Stimulated activated CD4-positive, alpha-beta T cell treated with anti-CD3 and anti-CD28 coated beads, Interleukin-4, amount 100 ng/mL, for 4 hours (primary cell): ENCODE results near the gene DNAJC1.

Source experiments
- DNase-seq, 2 experiments: peaks; one replicate each; pipeline ENCODE4 v3.0.0-alpha.2; 2020

DNAJC1 gene

DNA sequence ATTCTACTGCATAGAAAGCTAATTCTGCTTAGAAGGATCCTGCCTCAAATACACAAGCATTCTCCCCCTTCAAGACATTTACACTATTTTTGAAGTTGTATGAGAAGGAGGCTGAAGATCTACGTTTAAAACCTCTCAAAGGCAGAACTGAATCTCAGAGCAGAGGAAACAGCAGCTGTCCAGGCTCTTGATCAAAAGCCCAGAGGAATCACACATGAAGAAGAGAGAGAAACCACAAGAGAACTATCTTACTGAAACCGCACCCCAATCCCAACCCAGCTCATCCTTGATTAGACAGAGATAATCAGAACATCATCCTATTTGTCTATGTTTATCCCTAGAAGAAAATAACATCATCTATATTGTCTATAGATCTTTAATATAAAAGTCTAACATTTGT, 2.2 kb upstream of the DNAJC1 start:
- no peak for DNase-seq

DNA sequence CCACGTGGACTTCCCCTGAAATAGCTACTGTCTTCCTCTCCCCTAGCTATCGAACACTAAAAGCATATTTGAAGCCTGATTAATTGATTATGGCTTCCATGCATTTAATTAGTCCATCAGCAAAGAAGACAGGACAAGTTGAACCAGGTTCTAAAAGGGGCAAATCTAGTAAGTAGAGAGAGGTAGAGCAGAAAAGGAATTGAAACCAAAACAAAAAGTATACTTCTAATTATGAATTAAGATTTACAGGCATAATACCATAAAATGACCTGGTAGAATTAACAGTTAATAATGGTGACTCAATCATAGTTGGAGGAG, 393 bp upstream of the DNAJC1 start:
- DNase-seq: no peak

DNA sequence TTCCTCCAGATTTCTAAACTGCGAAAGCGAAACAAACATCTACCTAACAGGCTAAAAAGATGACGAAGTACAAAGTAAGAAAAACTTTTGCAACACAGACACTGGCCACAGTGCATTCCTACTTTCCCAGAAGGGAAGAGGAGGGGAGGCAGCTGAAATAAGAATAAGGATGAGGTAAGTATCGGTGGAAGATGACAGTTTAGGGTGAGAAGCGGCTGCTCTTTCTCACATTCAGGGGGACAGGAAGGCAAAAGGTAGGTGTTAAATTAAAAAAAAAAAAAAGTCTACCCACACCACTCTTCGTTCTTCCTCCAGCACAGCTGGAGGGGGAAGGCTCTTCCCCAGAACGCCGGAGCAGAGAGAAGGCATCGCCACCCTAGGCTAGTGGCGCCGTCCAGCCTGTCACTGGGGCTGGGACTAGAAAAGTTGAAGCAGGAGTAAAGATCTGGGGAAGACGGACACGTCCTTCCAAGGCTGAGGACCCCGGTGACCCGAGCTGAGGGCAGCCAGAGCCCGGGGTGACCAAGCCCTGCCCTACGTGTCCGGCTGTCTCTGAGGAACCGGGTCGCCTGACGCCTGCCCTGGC, 846 bp downstream of the DNAJC1 start:
- peak in 1 of 2 experiments; percentile 12 for DNase-seq

DNA sequence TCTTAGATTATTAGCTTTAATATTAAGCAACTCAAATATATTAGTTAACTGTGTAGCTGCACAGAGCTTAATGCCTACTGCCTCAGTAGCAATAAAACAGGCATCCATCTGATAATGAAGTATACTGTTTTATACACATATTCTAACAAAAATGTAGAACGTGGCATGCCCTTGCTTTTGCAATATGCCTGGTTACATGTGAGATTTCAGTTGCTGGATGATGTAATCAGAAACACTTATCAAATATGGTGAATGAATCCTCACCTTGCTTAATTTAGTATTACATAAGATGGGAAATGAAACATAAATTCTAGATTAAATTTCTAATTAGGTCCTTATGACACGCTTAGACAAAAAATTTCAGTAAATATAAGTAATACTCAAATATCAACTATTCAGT, 8.0 kb downstream of the DNAJC1 start:
- no peak for DNase-seq

DNA sequence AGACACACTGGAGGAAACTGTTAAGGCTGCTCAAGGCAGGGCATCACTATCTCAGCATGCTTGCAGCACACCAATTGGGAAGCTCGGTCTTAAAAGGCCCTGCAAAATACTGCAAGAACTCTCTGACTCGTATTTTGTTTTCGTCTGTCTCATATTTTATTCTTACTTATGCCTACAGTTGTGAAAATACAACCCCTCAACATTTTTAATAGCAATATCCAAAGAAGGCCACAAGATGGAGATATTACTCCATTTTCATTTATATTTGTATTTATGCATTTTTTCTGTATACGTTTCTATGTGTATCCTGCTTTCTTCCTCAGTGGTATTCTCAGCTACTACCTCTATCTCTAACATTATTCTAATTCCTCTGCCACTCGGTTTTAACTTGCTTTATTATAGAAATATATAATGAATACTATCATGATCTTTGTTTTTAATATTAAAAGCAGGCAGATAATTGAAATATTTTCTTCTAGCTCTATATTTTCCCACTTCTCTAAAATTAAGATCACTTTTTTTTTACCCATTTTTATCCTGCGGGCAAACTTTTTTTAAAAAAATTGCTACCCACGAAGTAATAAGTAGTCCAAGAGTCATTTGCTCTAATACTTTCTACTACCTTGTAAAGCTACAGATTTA, 10.0 kb downstream of the DNAJC1 start:
- no peak for DNase-seq

DNA sequence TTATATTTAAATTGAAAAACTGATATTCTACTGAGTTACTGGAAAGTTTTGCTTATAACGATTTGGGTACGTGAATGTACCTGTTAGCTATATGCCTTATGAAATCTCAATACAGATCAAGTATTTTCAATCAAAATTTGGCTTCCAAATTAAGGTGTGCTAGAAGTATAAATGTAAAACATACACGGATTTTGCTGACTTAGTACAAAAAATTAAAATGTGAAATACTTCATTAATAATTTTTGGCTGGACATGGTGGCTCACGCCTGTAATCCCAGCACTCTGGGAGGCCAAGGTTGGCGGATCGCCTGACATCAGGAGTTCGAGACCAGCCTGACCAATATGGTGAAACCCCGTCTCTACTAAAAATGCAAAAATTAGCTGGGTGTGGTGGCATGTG, 11.7 kb downstream of the DNAJC1 start:
- no peak for DNase-seq

DNA sequence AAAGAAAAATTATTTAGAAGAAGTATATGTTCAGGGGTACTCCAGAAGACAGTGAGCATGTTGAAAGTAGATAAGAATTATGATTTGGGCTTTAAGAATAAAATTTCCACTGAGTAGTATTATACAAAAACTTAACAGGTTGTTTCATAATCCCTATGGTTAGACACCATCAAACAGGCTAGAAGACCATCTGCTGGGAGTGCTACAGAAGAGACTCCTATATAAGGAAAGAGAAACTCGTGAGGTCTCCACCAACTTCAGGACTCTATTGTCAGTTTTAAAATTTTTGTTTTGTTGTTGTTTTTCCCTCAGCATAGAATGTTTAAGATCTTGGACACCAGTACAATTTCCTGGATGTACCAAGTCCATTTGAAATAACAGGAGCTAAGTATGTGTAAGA, 13.1 kb downstream of the DNAJC1 start:
- no peak for DNase-seq

DNA sequence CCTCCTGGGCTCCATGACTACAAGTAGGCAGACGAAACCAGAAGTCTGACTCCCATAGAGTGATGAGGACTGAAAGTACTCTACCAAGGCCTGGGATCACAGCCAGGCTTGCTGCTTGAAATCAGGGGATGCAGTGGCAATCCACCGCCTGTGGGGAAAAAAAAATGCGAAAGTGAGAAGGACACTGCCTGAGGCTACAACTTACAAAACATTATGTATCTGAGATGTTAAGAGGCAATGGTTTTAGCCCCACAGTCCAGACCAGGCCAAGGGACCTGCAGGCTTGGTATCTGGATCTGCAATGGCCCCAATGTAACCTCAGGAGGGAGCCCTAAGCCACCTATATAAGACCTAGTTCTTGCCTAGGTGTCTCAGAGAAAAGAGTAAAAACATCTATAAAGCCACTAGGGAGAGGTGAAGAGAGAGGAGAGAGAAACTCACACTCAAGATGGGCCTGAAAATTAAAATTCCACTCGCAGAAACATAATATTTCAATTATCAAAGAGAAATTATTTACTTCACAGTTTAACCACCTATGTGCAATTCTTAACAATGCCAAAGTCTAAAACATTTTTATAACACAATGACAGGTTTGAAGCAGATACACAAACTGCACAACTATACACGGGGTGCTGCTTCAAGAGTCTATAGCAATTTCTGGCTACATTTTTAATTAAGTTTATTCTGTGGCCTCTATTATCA, 13.9 kb downstream of the DNAJC1 start:
- DNase-seq: no peak

DNA sequence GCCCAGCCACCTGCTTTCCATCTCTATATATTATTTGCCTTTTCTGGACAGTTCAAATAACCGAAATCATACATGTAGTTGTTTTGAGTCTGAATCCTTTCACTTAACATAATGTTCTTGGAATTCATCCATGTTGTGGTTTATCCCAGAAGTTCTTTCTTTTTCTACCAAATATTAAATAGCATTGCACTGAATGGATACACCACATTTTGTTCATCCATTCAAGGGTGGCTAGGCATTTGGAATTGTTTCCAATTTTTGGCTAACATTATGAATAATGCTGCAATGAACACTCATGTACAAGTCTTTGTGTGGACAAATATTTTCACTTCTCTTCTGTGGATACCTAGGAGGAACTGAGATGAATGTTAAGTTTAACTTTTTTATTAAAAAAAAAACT, 18.0 kb downstream of the DNAJC1 start:
- no peak for DNase-seq

DNA sequence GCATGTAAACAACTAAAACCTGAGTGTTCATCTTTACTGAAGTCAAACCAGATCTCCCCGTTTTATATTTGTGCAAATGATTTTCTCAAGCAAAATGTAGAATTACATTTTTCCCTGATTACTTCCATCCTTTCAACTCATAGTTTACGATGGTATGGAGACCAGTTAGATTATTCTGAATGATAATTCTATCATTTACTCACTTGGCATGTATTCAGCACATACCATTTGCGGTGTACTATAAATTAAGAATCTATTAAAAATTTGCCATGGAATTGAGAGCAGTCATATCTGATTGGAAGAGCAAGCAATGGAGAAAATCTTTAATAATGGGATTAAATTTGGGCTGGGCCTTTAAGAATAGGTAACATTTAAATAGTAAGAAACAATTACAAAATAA, 22.4 kb downstream of the DNAJC1 start:
- DNase-seq: no peak

DNA sequence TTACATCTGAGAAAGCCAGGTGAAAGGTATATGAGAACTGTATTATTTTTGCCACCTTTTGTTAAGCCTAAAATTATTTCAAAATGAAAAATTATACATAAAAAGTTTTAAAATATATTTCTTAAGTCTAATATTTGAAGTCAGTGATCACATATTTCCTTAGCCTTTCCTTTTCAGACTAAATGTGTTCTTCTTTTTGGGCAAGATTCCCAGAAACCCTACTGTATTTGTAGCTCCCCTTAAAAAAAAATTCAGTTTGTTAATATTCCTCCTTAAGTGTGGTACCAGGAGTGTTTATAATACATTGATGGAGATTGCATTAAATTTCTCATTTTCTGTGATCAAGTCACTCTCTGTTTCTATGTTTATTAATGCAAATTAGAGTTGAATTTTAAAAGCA, 22.8 kb downstream of the DNAJC1 start:
- no peak for DNase-seq

DNA sequence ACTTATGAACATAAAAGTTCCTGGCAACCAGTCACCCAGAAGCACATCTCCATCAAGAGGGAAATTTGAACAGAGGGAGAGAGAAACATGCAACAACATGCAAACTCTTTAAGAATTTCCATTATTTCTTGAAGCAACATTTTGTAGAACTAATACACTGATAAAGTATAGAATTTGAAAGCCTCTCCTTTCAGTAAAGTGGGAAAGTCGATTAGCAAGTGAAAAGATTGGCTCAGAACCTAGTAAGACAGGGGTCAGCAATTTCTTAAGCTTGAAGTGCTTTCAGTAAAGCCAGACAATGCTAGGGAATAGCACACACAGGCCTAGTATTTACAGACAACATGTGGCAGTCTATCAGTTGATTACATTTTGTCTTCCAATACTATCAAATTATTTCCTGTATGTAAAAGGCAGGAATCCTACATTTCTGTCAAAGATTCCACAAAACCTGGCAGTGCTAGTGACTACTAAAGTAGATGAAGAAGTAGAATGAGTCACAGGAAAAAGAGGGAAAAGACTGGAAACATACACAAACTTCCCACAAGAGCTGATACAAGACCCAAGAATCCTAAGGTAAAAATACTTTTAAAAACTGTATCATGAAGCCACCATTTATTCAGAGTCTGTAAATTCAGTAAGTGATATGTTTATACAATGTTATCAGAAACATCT, 25.2 kb downstream of the DNAJC1 start:
- no peak for DNase-seq

DNA sequence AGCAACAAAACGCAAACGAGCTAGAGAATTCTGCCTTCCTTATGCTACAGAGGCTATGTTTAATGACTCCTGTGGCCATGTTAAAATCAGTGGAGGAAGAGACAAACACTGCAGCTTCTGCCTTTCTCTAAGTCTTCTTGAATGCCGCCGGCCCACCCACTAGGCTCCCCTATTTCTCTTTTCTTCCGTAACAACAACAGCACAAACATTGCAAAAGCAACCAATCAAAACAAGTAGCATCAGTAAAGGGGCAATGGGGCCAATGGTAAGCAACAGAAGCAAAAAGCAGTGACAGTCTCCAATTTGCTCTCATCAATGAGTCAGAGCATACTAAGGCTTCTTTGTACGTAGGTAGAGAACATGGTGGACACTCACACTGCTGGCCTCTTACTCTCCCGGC, 26.8 kb downstream of the DNAJC1 start:
- no peak for DNase-seq

DNA sequence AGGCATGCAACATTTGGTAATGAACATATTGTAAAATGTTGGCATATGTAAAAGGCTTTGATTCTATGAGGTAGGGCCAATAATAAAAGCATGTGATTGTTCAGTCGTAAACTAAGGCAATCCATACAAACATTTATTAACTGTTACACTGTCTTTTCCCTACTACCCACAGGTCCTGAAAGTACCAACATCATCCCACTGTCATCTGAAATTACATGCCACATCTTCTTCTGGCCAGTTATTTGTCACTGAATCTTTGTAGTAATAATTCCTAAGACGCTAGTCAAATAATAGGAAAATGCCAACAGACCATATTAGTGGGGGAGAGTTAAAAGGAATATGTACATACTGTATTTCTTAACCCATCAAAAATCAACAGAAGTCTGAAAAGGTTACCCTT, 27.2 kb downstream of the DNAJC1 start:
- no peak for DNase-seq

DNA sequence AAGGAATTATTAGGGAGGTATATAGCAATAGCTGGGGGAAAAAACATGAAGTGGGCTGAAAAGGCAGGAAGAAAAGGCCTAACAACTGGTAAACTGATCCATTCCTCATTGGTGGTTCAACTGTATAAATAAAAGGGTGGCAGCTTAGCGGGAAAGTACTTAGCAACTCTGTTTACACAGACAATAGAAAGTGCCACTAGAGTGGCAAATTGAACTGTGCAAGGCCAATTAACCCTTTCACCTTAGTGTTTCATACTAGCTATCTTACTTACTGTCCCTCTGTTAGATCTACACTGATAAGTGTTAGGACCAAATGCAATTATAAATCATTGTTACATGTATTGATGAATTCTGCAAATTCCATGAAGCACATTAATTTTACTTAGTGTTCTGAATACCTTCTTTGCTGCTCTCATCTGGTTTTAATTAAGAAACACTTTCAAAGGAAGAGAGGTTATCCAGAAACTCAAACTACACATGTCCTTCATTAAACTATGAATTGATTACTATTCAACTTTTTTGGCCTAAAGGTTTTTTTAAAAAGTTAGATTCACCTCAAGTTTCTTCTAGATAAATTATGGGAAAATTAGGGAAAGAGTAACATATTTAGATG, 28.0 kb downstream of the DNAJC1 start:
- DNase-seq: no peak

DNA sequence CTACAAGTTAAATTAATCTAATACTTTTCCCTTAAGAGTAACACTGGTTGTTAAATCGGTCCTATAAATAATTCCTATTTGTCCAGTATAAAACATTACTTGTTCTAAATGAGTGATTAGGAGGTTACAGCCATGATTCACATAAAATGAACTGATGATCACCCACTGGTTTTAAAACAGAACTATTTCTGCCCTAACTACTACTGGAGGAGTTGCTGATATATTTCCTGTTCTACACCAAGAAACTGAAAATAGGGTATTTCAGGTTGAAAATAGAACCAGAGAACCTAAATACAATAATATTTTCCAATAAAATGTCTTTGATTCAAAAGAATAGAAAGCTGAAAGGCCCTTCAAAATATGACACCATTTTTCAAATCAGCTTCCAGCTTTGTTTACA, 30.9 kb downstream of the DNAJC1 start:
- DNase-seq: no peak

DNA sequence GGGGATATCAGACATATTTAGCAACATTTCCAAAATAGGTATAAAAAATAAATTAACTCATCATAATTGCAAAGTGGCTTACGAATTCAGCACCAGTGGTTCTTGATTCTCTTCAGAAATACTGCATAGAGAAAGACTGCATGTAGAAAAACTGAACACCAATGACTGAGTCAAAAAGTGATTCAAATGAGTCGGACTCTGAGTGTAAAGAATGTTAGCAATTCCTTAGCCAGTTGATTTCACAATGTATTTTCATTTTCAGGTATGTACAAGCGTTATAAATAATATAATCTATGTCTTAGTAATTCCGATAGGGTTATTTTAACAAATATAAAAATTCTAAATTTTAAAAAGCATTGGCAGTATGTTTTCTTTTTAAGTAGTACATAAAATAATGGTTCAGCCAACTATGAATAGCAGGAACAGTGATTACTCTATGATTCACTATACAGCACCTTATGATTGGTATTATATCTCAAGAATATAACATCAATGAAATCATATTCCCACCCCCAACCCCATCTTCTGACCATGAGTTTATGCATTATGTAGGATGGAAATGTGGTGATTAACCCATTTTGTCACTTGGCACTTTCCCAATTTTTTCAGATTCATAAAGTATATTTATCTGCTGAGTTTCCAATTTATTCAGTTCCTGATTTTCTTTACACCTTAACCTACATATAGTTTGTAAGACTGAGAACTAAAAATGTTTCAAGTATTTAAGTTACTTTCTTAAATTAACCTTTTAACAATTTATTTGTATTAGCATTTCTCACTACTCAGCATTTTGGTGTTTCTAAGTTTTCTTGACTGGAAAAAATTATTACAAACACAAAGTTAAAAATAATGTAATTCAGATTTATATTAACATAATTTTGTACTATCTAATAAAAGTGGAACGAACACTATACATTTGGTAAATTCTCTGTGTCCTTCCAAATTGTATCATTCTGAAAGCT, 33.9 kb downstream of the DNAJC1 start:
- DNase-seq: no peak

DNA sequence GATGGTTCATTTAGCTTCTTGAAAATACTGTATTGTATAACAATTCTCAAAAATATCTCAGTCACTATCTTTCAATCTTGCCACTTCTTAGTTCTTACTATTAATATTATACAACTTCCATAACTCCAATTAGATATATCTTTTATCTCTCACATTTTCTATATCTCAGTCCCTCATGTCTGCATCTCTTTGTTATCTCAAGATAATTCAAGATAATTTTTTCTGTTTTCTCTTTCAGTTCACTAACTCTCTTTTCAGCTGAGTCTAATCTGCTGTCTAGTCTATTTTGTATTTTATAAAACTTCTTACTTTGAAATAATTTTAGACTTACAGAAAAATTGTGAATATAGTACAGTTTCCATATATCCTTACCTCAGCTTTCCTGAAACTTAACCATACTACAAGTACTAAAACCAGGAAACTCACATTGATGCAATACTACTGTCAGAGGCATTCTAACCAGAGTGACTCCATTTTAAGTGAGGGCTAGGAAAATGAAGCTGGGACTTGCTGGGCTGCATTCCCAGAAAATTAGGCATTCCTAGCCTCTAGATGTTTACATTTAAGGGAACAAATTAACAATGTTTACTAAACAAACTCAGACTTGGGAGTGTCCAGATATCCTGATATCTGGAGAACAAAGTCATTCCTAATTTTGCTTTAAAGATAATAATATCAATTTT, 38.4 kb downstream of the DNAJC1 start:
- DNase-seq: no peak

DNA sequence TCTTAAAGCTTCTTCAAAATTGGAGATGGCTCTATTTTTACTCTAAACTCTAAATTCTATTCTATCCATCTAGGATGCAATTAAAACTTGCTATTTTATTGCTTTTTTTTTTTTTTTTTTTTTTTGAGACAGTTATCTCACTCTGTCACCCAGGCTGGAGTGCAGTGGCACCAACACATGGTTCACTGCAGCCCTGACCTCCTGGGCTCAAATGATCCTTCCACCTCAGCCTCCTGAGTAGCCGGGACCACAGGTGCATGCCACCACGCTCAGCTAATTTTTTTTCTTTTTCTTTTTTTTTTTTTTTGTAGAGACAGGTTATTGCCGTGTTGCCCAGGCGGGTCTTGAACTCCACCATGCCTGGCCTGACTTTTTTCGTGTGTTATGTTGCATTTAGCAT, 41.2 kb downstream of the DNAJC1 start:
- DNase-seq: no peak

DNA sequence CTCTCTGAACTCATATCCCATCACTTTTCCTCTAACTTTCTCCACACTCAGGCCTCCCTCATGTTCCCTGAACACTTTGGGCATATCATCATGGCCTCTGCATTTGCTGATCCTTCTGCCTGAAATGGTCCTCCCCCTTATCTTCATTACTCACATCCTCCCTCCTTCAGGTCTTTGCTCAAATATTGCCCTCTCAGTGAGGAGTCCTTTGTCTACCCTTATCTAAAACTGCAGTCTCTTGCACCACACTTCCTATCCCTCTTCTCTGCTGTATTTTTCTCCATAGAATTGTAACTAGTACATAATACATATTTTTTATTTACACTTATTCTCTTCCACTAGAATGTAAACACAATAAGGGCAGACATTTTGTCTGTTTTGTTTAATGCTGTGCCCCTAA, 41.7 kb downstream of the DNAJC1 start:
- DNase-seq: no peak

DNA sequence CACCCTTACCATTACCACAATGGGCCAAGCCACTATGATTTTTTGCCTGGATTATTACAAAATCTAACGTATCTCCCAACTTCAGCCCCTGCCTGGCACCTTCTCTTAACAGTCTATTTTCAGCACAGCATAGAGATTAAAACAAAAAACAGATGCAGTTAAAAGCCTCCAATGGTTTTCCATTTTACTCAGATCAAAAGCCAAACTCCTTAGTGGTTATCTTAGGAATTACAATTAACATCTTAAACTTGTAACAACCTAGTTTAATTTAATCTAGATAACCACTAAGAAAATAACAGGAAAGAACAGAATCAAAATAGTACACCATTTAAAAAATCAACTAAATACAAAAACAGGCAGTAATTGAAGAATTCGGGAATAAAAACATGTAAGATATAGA, 43.5 kb downstream of the DNAJC1 start:
- DNase-seq: no peak

DNA sequence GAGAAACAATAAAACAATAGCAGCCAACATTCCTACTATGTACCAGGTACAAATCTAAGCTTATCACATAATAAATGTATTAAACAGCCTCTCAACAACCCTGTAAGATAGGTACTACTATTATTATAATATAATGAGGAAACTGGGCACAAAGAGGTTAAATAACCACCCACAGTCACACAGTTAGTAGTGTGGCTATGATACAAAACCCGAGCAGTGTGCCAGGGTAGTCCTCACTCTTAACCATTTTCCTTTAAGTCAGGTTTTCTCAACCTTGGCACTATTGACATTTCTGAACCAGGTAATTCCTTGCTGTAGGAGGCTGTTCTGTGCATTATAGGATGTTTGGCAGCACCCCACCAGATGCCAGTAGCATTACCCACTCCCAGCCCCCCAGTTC, 48.8 kb downstream of the DNAJC1 start:
- no peak for DNase-seq
